Mucosa of descending colon (tissue), 3 donors: ENCODE data around the gene CDK15. TPM values are rescaled to one million over a fixed set of nuclear protein-coding genes. Genes with fewer than 3 reads are reported as not detected.

Experiments
- ATAC-seq: fragments of 200-7000 bp; cut with Tn5 transposase; one replicate; pipeline ENCODE4 v1.9.1; 2020; ENCODE audit warnings: mild to moderate bottlenecking, moderate library complexity
- DNase-seq, 3 donors: peaks; one replicate each; pipeline ENCODE4 v3.0.0-alpha.2; 2020
- H3K36me3 ChIP-seq: fragments of 200-600 bp; one replicate; pipeline ENCODE4 v1.8.0; 2021; ENCODE audit warnings: low read depth, mild to moderate bottlenecking
- H3K4me1 ChIP-seq: fragments of 200-600 bp; one replicate; pipeline ENCODE4 v1.8.0; 2021; ENCODE audit warnings: low read depth, mild to moderate bottlenecking
- H3K4me3 ChIP-seq: fragments of 200-600 bp; one replicate; pipeline ENCODE4 v1.8.0; 2021; ENCODE audit warnings: mild to moderate bottlenecking
- H3K9me3 ChIP-seq: fragments of 200-600 bp; one replicate; pipeline ENCODE4 v1.8.0; 2021; ENCODE audit warnings: mild to moderate bottlenecking
- CTCF ChIP-seq: fragments of 200-600 bp; IDR thresholded peaks from one replicate; pipeline ENCODE4 v1.8.0; 2022; ENCODE audit warnings: antibody characterized with exemption, mild to moderate bottlenecking
- intact Hi-C, 2 donors: fragments of 100-400 bp; cut with DNase I in 1 of 2; cut with micrococcal nuclease in 1 of 2; formaldehyde crosslinking; loops; one replicate each; pipeline versions ENCODE4 v1.11.0 to v1.11.1; 2022; cut with DNase I, micrococcal nuclease
- total RNA-seq, 3 donors: library from RNA; stranded (reverse); fragmentation: NEBNext Ultra II Directional in 2 of 3; extraction: Animal tissue kit (Norgen Biotek cat#: 25700) in 2 of 3; gene quantifications; one replicate each; pipeline versions ENCODE4 v1.2.1 to v1.2.4, GENCODE V29; 2021 to 2023
- donor health status: DM: no; HTN: no; CAD: no; lungs with moderate emphysema.
- donor health status: DM: no; HTN: no; CAD: no.
- donor health status: DM: no; HTN: yes; CAD: no.

CDK15 gene
- total RNA-seq, 3 donors from 2014 or later: 0.94 to 1.4 TPM; not detected in 1

DNA sequence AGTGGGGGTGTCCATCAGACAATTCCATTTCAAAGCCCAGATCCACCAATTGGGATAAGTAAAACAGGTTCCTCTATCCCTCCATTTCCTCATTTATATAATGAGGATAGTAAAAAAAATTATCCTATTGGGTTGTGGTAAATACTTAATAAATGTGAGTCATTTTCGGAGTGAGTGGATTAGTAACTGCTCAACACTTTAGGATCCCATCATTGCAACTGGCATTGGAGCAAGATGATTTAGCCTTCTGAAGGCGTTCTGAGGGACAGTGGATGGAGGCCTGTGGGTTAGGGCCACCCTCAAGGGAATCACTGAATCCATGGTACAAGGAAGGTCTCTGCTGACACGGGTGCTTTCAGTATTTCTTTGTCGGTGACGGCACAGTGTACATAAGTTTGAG, 118.7 kb downstream of the CDK15 start:
- Histone ChIP-seq H3K9me3 (no peaks in the 10 kb centered on the region), H3K4me3 (no peak overlapping the region), H3K4me1 (no peaks in the 10 kb centered on the region), H3K36me3 (no peaks in the 10 kb centered on the region)
- ATAC-seq (no peak), DNase-seq (no peak)
- TF ChIP-seq CTCF: no peak
- intact Hi-C loops: no loop called here

DNA sequence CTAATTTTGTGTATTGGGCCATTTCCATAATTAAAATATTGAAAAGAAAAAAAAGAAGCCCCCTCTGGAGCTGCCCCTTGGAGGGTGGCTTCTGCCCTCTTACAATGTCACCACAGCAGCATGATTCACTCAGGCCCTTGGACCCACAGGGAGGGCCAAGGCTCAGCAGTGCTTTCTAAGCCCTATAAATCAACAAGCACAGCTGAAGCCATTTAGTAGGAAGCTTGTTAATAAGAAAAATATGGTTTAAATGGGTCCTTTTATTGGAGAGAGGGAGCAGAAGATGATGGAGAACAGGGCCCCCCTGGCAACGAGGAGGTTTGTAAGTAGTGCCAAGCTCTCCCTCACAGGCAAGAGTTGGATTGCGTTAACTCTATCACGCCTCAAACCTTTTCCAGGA, 119.7 kb downstream of the CDK15 start:
- Histone ChIP-seq H3K4me3 (no peak overlapping the region), H3K36me3 (no peaks in the 10 kb centered on the region), H3K4me1 (no peaks in the 10 kb centered on the region), H3K9me3 (no peaks in the 10 kb centered on the region)
- intact Hi-C loops: no loop called here
- ATAC-seq (no peak), DNase-seq (no peak)
- no peak for TF ChIP-seq CTCF

- no peak for ATAC-seq
- Histone ChIP-seq H3K4me3 (no peak overlapping the region), H3K9me3 (no peaks in the 10 kb centered on the region), H3K36me3 (no peaks in the 10 kb centered on the region), H3K4me1 (no peaks in the 10 kb centered on the region)
- intact Hi-C loops: no loop called here
- TF ChIP-seq CTCF: no peak
- DNase-seq: no peak
Observed at GRCh38 chr2:201928363-201928762, 122.0 kb downstream of the CDK15 start.

DNA sequence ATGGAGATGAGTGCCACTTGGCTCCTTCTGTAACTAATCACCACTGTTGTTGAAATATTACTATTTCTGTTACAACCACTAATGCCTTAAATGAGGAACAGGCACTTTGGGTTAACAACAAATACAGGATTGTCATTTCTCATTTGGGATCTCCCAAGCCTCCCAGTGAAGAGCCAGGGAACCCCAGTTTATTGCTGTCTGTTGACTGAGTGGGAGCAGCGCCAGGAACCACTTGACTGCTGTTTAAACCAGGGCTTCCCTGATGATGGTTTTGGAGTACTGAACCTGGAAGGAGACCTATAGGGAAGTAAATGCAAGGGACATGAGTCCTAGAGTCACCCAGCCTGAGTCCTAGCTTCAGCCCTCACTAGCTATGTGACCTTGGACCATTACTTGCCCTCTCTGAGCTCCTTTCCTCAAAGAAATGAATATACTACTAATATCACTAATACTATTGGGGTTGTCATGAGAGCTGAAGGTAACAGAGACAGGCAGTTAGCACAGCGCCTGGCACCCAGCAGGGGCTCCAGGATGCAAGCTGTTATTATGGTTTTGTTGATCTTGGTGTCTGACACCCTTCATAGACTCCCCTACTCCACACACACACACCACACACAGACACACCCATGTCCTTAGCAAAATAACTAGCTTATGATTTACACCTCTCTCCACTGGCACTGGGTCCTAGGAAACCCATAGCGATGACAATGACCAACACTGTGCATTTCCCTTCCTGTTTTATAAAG, 123.1 kb downstream of the CDK15 start:
- no peaks in the 10 kb centered on the region for H3K36me3 ChIP-seq
- H3K4me3 ChIP-seq: no peak overlapping the region
- H3K9me3 ChIP-seq: no peaks in the 10 kb centered on the region
- ATAC-seq: peak; percentile 20
- no peak for TF ChIP-seq CTCF
- no peaks in the 10 kb centered on the region for H3K4me1 ChIP-seq
- no peak for DNase-seq
- intact Hi-C loops: no loop called here

GRCh38 chr2:201930043-201930442, 123.7 kb downstream of the CDK15 start:
- DNase-seq (no peak), ATAC-seq (no peak)
- H3K9me3 ChIP-seq: no peaks in the 10 kb centered on the region
- intact Hi-C loops: no loop called here
- H3K4me1 ChIP-seq: no peaks in the 10 kb centered on the region
- H3K4me3 ChIP-seq: no peak overlapping the region
- no peak for TF ChIP-seq CTCF
- no peaks in the 10 kb centered on the region for H3K36me3 ChIP-seq

DNA sequence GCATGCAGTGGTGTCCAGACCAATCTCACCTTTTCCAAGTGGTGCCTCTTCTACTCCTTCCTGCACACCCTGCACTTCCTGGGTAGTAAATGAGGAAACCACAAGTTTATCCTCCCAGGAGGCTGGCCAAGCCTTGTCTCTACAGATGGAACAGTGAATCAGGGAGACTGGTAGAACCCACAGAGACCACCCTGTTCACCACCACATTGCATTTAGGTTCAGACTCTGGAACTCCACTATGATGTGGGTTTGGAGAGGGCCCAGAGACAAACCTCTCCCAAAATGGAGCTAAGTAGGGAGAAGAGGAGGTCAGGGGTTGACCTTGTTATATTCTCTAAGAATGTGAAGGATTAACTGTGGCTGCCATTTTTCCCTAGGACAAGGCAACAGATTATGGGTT, 124.5 kb downstream of the CDK15 start:
- H3K4me1 ChIP-seq: no peaks in the 10 kb centered on the region
- ATAC-seq: peak; percentile 37
- DNase-seq: no peak
- H3K9me3 ChIP-seq: no peaks in the 10 kb centered on the region
- TF ChIP-seq CTCF: no peak
- no peak overlapping the region for H3K4me3 ChIP-seq
- intact Hi-C loops: no loop called here
- no peaks in the 10 kb centered on the region for H3K36me3 ChIP-seq
